Subcutaneous abdominal adipose tissue (tissue), 5 donors: ENCODE measurements around the gene DRAM1.
"Not testable (repeated sequence)": the region's sequence is repeated elsewhere in the genome, so short reads cannot be mapped to it uniquely, and the experiment has no call there.

Experiments used
- H3K27ac ChIP-seq: one replicate; pipeline ENCODE4 v1.7.0; 2013; ENCODE audit warnings: low read depth, mild to moderate bottlenecking, inconsistent platforms, low read length, moderate library complexity
- H3K27me3 ChIP-seq, 5 donors: one replicate each; pipeline ENCODE4 v1.7.0; 2013; ENCODE audit warnings: low read length in 5 of 5, inconsistent platforms in 1 of 5; ENCODE audit not compliant: control insufficient read depth in 5 of 5, insufficient read depth in 4 of 5
- H3K36me3 ChIP-seq, 5 donors: one replicate each; pipeline ENCODE4 v1.7.0; 2013; ENCODE audit warnings: low read length in 5 of 5; ENCODE audit not compliant: control insufficient read depth in 5 of 5, insufficient read depth in 5 of 5
- H3K4me1 ChIP-seq, 5 donors: one replicate each; pipeline ENCODE4 v1.7.0; 2013; ENCODE audit warnings: low read length in 5 of 5, mild to moderate bottlenecking in 3 of 5, moderate library complexity in 1 of 5; ENCODE audit not compliant: control insufficient read depth in 5 of 5, insufficient read depth in 5 of 5
- H3K4me3 ChIP-seq, 5 donors: one replicate each; pipeline ENCODE4 v1.7.0; 2013; ENCODE audit warnings: low read length in 5 of 5, low read depth in 1 of 5
- H3K9ac ChIP-seq, 5 donors: one replicate each; pipeline ENCODE4 v1.7.0; 2013; ENCODE audit warnings: low read length in 5 of 5, mild to moderate bottlenecking in 4 of 5, moderate library complexity in 3 of 5
- H3K9me3 ChIP-seq, 5 donors: one replicate each; pipeline ENCODE4 v1.7.0; 2013; ENCODE audit warnings: low read length in 5 of 5; ENCODE audit not compliant: control insufficient read depth in 5 of 5
- donor health status: healthy.
- donor health status: healthy.
- donor health status: healthy.
- donor health status: healthy.
- donor health status: healthy.

Gene DRAM1

DNA sequence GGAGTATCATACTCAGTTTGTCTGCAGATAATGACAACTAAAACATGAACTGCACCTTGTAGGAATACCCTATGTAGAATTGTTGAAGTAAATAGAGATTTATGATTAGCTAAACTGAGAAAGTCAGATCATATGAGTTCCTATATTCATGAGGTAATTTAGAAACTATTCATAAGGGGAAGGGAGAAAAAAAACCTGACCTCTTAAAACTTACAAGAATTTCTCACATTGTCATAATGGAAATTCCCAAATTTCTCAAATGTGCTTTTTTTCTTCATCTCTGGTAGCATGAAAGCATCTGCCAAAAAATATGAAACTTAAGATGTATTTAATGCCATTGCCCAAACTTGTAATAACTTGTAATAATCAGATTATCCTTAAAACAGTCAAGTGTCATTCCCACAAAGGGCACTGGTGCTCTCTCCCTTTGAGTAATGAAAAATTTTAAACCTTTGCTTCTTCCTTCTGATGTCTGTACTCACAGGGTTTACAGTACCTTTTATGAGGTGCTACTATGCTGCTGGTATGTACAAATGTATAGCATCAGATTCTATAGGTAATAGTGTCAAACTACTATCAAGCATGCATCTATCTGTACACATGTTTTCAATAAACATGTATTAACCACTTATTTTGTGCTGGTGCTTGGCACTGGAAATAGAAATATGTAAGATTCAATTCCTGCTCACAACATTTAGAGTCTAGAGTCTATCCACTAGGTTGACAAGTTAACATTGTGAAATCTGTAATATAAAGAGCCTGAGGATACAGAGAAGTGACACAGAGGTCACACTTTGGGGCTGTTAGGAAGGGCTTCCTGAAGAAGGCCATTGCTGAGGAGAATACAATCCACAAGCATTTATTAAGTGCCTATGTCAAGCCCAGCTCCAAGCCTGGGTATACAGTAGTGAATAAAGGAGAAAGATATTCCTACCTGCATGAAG, 17.4 kb upstream of the DRAM1 start:
- H3K27ac ChIP-seq = no peak overlapping the region
- no peaks in the 10 kb centered on the region for H3K36me3 ChIP-seq
- H3K9ac ChIP-seq = no peak overlapping the region
- H3K9me3 ChIP-seq = peaks cover 0 to 4% (median 0%) of the 10 kb centered on the region in 5 donors
- H3K4me3 ChIP-seq = no peak overlapping the region
- H3K4me1 ChIP-seq = peaks cover 0 to 28% (median 20%) of the 10 kb centered on the region in 5 donors
- no peaks in the 10 kb centered on the region for H3K27me3 ChIP-seq

DNA sequence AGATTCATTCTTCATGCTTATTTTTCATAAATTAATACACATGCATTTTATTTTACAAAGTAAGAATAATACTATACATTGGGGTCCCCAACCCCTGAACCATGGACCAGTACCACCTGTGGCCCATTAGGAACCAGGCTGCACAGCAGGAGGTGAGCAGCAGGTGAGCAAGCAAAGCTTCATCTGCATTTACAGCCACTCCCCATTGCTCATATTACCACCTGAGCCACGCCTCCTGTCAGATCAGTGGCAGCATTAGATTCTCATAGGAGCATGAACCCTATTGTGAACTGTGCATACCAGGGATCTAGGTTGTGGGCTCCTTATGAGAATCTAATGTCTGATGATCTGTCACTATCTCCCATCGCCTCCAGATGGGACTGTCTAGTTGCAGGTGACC, 15.7 kb upstream of the DRAM1 start:
- not testable (repeated sequence) for H3K27ac ChIP-seq, H3K4me3 ChIP-seq, H3K27me3 ChIP-seq, H3K36me3 ChIP-seq, H3K9me3 ChIP-seq, H3K9ac ChIP-seq
- peaks cover 0 to 18% (median 16%) of the 10 kb centered on the region in 5 donors for H3K4me1 ChIP-seq

DNA sequence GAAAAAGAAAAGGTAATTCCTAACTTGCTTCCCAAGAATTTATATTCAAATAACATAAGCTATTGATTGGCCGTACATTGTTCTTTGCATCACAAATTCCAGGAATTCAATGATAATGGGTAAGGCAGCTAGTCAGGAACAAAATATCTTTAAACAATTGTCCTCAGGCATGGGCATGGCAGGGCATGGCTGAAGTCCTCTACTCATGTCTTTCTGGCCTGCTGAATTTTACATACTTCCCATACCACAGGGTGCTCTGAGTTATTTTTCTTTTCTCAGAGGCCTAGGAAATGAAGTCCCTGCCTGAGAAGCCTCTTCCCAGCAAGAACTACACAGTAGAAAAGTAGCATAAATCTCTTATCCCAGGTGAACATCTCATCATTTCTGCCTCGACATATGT, 15.1 kb upstream of the DRAM1 start:
- Histone ChIP-seq H3K27me3 (no peaks in the 10 kb centered on the region), H3K4me3 (no peak overlapping the region), H3K4me1 (peaks cover 0 to 13% (median 11%) of the 10 kb centered on the region in 5 donors), H3K36me3 (no peaks in the 10 kb centered on the region), H3K27ac (no peak overlapping the region), H3K9ac (no peak overlapping the region), H3K9me3 (peaks cover 0 to 6% (median 0%) of the 10 kb centered on the region in 5 donors)

DNA sequence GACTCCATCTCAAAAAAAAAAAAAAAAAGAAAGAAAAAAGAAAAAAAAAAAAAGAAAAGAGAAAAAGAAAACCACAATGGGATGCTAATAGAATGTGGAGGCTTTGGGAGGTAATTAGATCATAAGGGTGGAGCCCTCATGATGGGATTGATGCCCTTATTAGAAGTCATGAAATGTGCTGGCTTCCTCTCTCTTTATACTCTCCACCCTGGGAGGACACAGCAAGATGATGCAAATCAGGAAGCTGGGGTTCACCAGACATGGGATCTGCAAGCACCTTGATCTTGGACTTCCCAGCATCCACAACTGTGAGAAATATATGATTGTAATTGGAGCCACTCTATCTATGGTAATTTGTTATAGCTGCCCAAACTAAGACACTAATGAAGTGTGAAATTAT, 13.4 kb upstream of the DRAM1 start:
- no peak overlapping the region for H3K4me3 ChIP-seq
- no peak overlapping the region for H3K9ac ChIP-seq
- peaks cover 0 to 6% (median 0%) of the 10 kb centered on the region in 5 donors for H3K9me3 ChIP-seq
- H3K36me3 ChIP-seq = no peaks in the 10 kb centered on the region
- H3K27ac ChIP-seq = no peak overlapping the region
- H3K4me1 ChIP-seq = peaks cover 0 to 8% (median 5%) of the 10 kb centered on the region in 5 donors
- no peaks in the 10 kb centered on the region for H3K27me3 ChIP-seq

DNA sequence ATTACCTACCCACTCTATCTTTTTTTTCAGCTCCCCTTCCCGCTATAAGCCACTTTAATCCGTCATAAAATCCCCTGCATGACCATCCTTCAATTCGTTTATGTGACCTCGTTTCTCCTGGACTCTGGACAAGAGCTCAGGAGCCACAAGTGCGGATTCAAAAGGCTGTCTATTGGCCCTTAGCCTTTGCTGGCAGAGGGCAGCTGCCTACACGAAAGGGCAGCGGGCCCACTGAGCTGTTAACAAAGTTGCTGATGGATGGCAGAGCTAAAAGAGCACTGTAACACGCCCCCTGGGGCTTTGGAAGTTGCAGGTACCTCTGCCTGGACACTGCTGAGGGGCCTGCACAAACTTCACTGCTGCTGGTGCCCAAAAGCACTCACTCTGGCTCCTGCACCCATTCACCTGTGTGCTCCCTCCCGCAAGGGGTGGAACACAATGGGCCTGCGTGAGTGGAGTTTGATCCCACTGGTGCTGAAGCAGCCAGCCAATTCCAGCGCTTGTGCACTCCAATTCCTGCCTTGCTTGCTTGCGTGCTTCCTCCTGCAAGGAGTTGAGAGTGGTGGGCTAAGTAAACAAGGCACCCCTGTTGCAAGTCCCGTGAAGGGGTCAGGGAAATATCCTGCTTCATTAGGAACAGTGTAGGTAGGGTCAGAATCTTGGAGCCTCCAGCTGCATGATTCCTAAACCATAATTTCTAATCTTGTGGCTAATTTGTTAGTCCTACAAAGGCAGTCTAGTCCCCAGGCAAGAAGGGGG, 10.6 kb upstream of the DRAM1 start:
- Histone ChIP-seq H3K4me1 (no peaks in the 10 kb centered on the region), H3K9me3 (peaks cover 0 to 6% (median 0%) of the 10 kb centered on the region in 5 donors), H3K4me3 (no peak overlapping the region), H3K9ac (no peak overlapping the region), H3K36me3 (no peaks in the 10 kb centered on the region), H3K27me3 (no peaks in the 10 kb centered on the region), H3K27ac (no peak overlapping the region)

DNA sequence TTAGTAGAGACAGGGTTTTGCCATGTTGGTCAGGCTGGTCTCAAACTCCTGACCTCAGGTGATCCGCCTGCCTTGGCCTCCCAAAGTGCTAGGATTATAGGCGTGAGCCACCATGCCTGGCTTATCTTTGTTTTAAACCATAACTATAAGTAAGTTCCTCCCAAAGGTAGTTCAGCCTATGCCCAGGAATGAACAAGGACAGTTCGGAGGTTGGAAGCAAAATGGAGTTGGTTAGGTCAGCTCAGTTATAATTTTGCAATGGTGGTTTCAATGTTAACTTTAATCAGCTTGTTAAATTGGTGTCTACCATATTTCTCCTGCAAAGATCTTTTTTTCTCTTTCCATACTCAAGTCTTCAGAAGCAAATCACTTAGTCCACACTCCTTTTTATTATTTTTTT, 9.8 kb upstream of the DRAM1 start:
- H3K27me3 ChIP-seq, H3K36me3 ChIP-seq, H3K4me1 ChIP-seq, H3K9me3 ChIP-seq, H3K4me3 ChIP-seq, H3K9ac ChIP-seq, H3K27ac ChIP-seq: not testable (repeated sequence)

DNA sequence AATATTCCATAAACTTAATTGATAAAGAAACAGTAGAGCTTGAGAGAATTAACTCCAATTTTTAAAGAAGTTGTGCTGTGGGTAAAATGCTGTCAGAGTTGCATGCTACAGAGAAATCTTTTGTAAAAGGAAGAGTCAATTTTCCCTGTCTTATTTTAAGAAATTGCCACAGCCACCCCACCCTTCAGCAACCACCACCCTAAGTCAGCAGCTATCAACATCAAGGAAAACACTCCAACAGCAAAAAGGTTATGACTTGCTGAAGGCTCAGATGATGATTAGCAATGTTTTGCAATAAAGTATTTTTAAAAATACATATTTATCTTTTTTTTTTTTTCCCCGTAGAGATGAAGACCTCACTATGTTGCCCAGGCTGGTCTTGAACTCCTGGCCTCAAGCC, 6.5 kb upstream of the DRAM1 start:
- no peaks in the 10 kb centered on the region for H3K36me3 ChIP-seq
- no peak overlapping the region for H3K27ac ChIP-seq
- H3K4me1 ChIP-seq = peaks cover 0 to 5% (median 3%) of the 10 kb centered on the region in 5 donors
- no peaks in the 10 kb centered on the region for H3K9me3 ChIP-seq
- H3K27me3 ChIP-seq = no peaks in the 10 kb centered on the region
- H3K9ac ChIP-seq = no peak overlapping the region
- no peak overlapping the region for H3K4me3 ChIP-seq

DNA sequence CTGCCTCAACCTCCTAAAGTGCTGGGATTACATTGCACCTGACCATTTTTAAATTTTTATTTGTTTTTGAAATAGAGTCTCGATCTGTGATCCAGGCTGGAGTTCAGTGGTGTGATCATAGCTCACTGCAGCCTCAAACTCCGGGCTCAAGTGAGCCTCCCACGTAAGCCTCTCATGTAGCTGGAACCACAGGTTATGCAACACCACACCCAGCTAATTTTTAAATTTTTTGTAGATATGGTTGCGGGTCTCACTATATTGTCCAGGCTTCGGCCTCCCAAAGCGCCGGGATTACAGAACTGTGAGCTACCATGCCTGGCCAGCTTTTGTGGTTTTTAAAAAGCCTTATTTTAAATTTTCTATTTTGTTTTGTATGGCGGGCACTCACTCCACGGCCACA, 2.2 kb upstream of the DRAM1 start:
- H3K4me3 ChIP-seq = no peak overlapping the region
- no peak overlapping the region for H3K9ac ChIP-seq
- peaks cover 0 to 22% (median 16%) of the 10 kb centered on the region in 5 donors for H3K4me1 ChIP-seq
- H3K36me3 ChIP-seq = no peaks in the 10 kb centered on the region
- H3K27ac ChIP-seq = peak overlapping the region; percentile 94
- H3K9me3 ChIP-seq = no peaks in the 10 kb centered on the region
- no peaks in the 10 kb centered on the region for H3K27me3 ChIP-seq

DNA sequence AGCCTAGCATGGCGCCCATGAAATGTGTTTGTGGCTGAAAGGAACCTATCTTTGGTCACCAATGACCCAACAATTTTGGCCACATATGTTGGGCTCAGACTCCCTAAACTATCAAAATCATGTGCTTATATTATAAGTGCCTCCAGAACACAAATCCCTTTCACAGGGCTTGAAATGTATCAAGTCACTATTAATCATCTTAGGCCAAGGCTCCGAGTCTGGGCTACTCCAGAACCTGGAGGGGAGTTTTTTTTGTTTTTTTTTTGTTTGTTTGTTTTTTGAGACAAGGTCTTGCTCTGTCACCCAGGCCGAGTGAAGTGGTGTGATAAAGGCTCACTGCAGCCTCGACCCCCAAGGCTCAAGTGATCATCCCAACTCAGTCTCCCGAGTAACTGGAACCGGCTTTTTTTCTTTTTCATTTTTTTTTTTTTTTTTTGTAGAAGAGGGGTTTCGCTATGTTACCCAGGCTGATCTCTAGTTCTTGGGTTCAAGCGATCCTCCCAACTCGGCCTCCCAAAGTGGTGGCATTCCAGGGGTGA, 989 bp upstream of the DRAM1 start:
- peak overlapping the region; percentile 94 for H3K27ac ChIP-seq
- no peaks in the 10 kb centered on the region for H3K36me3 ChIP-seq
- H3K4me1 ChIP-seq = peaks cover 0 to 26% (median 16%) of the 10 kb centered on the region in 5 donors
- no peaks in the 10 kb centered on the region for H3K9me3 ChIP-seq
- H3K9ac ChIP-seq = peak overlapping the region in 4 of 5 donors; percentile 71 to 94 (median 89)
- no peaks in the 10 kb centered on the region for H3K27me3 ChIP-seq
- peak overlapping the region; percentile 29 to 98 (median 96) for H3K4me3 ChIP-seq

DNA sequence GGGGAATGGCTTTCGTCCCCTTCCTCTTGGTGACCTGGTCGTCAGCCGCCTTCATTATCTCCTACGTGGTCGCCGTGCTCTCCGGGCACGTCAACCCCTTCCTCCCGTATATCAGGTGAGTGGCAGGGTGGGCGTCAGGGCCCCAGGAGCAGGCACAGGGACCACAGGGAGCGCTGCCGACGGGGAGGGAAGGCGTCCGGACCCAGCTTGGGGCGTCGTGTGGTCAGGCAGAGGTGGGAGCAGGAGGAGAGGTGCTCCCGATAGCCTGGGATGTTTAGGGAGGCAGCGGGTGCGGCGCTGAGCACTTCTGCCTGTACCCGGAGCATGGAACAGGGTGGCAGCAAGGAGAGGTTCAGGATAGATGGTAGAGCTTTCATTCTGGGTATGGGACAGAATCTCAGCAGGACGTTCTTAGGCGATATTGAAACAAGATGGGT, 444 bp downstream of the DRAM1 start:
- Histone ChIP-seq H3K9ac (peak overlapping the region; percentile 12 to 96 (median 88)), H3K27ac (peak overlapping the region; percentile 94), H3K36me3 (no peaks in the 10 kb centered on the region), H3K4me3 (peak overlapping the region; percentile 84 to 98 (median 96)), H3K9me3 (no peaks in the 10 kb centered on the region), H3K27me3 (no peaks in the 10 kb centered on the region), H3K4me1 (peaks cover 0 to 26% (median 16%) of the 10 kb centered on the region in 5 donors)
